Measurements from ENCODE around the gene CDKN2B-AS1.

Gene CDKN2B-AS1

DNA sequence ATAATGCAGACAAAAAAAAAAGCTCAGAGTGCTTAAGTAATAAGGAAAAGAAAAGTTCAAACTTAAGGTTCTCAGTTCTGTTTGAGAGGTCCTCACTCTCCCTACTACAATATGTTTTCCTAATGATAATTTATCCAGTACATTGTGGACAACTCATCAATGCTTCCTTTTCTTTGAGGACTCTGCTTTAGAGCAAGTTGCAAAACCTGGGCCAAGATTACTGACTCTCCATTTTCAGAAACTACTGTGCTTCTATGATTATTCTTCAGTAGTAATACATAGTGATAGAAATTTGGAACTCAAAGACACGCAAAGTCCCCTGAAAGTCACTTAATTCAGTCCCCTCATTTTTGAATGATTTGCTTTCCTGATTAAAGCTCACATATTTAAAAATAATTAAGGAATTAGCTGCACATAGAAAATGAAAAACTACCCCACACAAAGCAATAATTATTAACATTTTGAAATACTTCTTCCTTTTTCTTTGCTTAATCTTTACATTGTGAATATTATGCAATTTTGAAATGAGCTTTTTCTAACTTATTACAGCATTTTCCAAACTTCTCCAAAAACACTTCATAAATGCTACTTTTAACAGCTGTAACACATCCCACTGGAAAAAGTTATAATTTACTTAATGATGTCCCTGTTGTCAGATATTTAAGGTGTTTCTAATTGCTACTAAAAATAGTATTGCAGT, 11.6 kb upstream of the CDKN2B-AS1 start:
- no peak for DNase-seq

DNA sequence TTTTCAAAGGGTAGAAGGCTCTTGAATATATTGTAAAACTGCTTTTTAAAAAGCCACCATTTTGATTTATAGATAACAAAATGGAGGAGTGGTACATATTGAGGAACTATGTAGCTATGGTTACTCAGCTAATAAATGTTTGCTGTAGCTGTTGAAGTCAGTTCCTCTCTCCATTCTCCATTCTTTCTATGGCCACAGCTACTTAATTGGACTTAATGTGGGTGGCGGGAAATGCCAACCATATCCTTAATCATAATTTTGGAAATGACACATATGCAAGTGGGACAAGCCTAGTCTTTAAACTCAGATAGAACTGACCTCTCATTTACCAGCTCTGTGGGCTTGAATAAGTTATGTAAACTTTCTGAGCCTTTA, 11.0 kb upstream of the CDKN2B-AS1 start:
- DNase-seq: peak; percentile 48

DNA sequence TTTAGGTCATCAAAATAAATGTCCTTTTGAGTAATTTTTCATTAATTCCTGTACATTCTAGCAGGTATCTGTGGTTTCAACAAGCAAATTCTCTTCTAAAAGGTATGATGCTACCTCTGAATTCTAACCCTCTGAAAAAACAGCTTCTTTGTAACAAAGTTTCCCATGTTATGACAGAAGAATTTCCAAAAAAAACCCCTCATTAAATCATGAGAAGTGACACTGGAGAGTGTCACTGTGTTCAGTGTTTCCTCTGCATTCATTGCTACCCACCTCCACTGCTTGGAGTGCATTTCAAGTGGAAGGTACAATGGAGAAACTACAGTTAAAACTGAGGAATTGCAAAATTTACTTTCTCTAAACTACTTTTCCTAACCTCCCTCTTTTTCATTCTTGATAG, 10.5 kb upstream of the CDKN2B-AS1 start:
- no peak for DNase-seq

DNA sequence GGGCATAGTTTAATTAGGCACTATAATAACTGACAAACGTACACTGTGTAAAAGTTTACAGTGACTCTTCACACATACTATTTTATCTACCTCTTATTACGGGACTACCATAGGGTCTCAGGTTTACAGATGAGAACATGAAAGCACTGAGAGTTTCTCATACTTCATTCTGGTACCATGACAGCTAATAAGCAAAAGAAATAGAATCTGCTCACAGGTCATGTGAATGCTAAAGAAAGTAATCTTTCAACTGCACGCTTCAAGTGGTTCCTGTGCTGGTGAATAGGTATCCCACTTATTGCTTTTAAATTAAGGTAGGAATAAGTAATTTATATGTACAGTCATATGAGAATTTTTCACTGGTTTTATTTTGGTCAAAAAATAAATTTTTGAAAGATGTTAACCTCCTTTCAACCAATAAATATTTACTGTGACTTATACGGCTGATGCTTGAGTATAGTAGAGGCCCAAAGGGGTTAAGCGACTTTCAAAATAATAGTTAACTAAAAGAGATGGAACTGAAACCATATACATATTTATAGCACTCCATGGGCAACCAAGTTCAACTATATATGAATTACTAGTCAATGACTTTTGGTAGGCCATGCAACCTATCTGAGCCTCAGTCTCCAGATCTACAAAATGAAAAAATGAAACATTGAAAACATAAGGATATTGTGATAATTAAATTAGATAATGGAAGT, 8.5 kb upstream of the CDKN2B-AS1 start:
- DNase-seq: no peak

DNA sequence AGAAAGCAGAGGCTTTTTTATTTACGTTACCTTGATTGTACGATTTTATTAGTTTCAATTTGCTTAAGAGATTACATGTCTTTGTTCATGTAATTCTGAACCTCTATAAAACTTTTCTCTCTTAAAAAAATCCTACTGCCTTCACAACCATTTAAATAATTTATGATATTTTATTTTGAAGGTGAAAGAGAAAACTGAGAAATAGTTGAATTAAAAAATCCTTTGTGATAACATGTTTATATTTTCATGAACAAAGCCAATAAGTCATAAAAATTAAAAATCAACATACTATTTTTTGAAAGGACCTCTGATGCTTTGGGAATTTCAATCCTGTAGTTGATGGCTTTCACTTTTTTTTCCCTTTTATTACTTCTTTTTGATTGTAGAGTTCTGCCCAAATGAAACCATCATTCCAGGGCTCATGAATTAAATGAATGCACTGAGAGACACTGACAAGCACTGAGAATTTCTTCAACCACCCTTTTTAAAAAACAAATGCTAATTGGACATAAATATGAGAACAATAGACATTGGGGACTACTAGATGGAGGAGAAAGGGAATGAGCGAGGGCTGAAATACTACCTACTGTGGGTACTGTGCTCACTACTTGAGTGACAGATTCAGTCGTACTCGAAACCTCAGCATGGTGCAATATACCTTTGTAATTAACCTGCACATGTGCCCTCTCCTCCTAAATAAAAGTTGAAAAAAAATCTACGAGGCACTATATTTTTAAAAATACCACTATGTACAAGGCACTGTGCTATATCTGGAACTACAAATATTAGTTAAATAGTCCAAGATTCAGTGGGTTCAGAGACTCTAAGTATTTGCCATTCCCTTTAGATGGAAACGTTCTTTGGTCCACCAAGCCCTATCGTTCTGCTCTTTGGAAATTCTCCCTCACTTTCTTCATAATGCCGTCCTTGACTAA, 6.3 kb upstream of the CDKN2B-AS1 start:
- no peak for DNase-seq

DNA sequence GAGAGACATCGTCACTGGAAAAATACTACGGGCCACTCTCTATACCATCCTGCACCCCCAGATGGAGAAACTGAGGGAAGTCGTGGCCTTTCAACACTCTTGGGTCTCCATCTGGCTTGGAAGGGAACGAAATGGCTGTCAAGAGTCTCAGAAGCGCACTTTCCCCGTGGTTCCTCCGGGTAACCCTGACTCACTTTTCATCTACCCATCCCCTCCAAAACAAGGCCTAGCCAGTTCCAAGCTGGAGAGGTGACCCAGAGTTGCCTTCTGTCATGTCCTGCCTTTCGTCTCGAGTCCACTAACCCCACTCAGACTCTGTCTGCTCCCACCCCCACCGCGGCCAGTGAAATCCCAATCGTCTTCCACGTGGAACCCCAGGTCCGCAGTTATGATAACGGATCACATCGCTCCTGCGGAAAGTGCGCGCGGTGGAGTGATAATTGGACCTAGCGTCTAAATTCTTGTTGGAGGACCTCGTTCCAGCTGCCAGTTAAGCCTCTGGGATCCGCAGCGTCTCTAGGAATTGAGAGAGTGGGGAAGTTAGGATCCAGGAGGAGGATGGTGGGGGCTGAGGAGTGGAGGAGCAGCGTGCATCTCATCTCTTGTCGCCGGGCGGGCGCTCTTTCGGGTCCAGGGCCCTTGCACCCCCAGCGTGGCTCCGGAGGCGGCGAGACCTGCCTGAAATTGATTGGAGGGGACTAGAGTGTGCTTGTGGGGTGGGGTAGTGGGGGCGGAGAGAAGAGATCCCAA, 5.0 kb upstream of the CDKN2B-AS1 start:
- DNase-seq: no peak

DNA sequence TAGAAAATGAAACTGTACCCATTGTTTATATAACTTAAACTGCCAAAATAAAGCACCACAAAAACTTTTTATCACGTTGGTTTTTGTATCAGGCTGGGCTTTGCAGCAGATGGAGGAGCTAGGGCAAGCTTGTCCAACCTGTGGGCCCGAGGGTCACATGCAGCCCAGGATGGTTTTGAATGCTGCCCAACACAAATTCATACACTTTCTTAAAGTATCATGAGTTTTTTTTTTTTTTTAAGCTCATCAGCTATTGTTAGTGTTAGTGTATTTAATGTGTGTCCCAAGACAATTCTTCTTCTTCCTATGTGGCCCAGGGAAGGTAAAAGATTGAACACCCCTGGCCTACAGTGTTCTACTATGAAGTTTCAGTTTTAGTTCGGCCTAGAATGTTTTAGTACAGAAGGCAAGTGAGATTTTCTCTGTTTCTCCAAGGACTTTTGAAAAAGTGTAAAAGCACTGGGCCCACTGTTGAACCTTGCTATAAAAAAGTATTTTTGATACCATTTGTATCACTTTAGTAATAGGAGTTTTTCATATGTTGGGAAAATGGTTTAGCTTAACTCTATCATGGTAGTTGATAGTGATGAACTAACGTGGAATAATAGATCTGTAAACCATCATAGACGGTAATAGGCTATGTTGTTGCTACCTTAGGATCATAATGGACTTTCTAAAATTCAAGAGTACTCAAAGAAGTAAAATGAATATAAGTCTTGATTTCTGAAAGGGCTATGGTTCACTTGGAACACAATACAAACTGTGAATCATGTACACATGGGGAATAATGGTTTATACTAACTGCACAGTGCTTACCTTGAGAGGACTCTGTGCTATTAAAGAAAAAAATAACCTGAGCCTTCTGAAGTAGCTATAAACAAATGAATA, 3.3 kb upstream of the CDKN2B-AS1 start:
- DNase-seq: no peak

DNA sequence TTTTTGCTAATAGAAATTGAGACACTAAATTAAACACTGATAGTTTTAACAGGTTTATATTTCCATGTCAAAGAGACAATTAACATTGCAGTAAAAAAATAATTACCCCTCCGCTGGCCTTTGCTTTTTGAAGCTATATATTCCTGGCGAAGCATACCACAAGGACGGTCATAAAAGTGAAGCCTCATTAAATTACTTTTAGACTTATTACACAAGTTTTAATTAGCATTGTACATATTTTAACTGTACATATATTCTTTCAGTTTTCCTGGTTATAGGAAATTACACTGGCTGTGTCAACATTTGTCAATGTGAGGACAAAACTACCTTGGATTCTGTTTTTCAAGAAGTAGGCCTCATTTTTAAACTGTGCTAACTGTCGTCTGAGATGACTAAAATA, 1.6 kb upstream of the CDKN2B-AS1 start:
- no peak for DNase-seq

DNA sequence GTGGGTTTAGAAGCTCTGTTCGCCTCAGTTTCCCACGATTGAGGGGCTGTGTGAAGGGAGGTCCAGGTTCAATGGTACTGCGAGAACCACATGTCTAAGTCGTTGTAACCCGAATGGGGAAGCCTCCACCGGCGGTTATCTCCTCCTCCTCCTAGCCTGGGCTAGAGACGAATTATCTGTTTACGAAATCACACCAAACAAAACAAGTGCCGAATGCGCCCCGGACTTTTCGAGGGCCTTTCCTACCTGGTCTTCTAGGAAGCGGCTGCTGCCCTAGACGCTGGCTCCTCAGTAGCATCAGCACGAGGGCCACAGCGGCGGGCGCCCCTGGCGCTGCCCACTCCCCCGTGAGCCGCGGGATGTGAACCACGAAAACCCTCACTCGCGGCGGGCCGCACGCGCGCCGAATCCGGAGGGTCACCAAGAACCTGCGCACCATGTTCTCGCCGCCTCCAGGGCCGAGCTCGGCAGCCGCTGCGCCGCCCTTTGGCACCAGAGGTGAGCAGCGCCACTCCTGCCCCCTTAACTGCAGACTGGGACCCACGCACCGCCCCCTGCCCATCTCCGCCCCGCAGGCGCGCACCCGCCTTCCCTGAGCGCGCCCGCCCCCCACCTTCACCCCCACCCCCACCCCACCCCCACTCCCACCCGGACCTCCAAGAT, 567 bp upstream of the CDKN2B-AS1 start, which contains the start of gene CDKN2A:
CDKN2A (minus strand) TSS at position 500 of the 663 bp plus-strand sequence.
- DNase-seq: peak; percentile 99

DNA sequence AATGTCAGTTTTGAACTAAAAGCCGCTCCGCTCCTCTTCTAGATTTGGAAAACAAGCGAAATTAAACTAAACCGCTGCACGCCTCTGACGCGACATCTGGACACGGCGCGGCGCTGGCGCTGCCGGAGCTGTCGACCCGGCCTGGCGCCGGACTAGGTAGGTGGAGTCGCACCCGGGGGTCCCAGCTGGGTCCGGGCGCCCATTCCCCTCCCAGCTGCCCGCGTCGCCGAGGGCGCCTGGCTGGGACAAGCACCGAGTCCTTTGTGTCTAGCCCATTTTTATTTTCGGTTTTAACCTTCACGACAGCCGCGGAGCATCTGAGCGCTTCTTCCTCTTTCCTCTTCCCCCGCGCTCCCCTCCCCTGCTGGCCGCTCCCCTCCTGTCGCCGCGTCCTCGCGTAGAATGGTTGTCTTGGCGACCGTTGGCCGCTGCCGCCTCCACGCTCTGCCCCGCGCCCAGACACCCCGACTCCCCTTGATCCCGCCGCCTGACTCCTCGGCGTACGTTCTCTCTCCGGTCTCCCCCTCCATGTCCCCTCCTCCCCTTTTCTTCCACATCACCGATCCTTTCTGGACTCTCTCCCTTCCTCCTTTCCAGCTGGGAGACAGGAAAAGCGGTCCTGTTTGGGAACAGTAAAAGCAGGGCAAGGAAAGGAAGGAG, 545 bp downstream of the CDKN2B-AS1 start:
- DNase-seq: peak; percentile 90

DNA sequence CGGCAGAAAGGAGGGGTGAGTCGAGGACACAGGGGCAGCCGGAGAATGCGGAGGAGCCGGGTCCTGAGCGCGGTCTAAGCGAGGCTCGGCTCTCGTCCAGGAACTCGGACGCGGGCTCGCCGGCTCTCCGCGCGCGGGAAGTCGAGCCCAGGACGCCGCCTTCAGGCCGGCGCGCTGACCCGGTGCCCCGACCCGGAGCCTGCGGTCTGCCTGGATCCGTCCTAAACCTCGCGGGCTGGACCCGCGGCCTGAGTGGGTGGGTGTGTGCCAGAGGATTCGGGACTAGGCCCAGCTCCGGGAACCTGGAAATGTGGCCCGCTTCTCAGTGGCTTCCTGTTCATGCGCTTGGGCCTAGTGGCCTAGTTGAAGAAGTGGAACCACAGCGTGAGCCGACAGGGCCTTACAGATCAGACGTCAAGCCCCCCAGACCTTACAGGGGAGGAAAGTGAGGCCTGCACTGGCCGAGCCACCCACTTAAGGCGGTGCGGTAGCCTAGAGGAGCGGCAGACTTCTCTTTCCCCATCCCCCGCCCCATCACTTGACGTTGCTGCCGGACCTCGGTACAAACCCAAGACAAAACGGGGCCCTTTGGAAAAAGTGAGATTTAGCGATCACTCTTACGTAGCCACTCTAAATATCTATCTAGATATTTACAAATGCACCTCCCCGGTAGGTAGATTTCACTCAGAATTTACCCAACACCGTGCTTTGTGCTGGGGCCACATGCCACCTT, 1.2 kb downstream of the CDKN2B-AS1 start:
- DNase-seq: peak; percentile 75

DNA sequence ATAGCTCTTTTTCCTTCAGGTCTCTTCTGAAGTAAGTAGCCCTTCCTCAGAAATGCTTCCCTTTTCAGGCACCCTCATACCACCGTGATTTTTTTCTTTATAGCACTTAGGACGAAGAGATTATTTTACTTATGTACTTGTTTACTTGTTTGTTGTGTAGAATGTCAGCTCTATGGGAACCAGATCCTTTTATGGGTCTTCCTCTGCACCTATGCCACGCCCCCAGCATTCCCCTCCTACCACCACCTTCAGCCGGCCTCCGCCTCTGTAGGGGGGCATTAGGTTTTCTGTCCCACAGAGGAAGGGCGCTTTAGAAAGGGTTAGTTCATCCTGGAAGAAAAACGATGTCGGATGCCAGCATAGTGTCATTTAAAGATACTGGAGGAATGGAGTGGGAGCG, 1.8 kb downstream of the CDKN2B-AS1 start:
- DNase-seq: peak; percentile 60

DNA sequence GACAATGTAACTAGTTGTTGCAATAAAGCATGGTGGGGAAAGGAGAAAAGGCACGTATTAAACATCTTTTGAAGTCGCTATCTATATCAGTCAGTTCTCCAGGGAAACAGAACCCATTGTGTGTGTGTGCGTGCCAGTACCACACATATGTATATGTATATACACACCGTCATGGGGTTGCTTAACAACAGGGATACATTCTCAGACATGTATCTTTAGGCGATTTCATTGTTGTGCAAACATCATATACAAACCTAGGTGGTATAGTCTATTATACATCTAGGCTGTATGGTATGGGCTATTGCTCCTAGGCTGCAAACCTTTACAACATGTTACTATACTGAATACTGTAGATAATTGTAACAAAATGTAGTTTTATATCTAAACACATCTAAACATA, 2.3 kb downstream of the CDKN2B-AS1 start:
- DNase-seq: no peak

DNA sequence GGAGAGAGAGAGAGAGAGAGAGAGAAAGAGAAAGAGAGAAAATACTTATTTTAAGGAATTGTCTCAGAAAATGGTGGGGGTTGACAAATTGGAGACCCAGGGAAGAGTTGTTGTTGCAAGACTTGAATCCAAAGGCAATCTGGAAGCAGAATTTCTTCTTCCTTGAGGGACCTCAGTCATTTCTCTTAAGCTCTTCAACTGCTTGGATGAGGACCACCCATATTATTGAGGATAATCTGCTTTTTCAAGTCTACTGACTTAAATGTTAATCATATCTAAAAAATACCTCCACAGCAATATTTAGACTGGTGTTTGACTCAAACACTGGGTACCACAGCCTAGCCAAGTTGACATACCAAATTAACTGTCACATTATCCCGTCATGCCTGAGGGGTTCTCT, 2.9 kb downstream of the CDKN2B-AS1 start:
- DNase-seq: no peak

DNA sequence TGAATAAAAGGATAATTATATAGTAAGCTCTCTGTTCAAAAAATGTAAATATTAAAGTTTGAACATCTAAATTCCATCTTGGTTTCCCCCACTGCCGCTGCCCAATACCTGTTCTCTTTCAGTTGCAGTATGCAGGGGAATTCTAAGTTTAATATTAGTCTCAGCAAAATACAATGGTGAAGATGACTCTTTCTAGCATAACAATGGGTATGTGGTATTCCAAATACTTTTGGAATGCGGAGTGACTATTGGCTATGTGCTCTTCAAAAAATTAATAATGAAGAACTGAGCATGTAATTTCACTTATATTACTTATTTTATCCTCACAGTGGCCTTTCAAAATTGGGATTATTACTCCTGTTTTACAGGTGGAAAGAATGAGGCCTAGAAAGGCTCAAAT, 3.4 kb downstream of the CDKN2B-AS1 start:
- DNase-seq: no peak

DNA sequence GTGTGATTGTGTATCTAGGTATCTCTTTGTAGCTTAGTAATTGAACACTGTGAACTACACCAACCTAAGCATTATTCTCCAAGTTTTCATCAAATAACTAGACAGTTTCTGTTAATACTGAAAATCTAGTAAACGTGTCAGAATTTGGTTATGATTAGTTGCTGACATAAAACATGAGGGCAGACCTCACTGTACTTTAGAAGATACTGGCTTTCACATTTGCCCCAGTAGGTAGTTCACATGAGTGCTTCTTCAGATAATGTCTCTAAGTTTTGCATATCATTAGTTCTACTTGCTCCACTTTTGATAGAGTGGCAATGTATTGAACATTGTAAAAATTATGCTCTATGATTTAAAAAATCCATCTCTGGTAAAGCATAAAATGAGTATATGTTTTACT, 7.4 kb downstream of the CDKN2B-AS1 start:
- DNase-seq: no peak

DNA sequence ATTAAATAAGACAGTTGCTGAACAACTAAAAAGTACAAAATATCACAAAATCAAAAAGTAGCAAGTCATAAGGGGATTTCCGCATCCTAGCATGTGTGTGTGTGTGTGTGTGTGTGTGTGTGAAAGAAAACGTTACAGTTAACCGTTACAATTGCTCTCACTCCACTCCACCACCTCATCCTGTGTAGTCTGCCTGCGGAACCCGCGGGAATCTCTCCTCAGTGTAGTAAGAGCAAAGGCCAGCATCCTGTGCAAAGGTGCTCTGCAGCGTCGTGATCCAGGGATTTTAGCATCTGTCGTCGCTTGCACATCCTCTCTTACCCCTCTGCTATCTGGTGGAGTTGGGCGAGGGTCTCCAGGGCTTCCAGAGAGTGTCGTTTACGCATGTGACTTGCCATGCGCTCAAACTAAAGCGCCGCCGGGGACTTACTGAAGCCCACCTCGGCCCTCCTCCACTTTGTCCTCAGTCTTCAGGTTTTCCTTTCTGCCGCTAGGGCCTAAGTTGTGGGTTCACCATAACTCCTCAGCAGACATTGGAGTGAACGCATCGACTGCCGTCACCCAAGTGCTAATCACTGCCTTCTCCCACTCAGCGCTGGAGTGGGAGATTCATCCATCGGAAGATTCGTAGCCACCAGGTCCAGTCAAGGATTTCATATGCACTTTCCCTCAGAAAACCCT, 10.6 kb downstream of the CDKN2B-AS1 start:
- no peak for DNase-seq

DNA sequence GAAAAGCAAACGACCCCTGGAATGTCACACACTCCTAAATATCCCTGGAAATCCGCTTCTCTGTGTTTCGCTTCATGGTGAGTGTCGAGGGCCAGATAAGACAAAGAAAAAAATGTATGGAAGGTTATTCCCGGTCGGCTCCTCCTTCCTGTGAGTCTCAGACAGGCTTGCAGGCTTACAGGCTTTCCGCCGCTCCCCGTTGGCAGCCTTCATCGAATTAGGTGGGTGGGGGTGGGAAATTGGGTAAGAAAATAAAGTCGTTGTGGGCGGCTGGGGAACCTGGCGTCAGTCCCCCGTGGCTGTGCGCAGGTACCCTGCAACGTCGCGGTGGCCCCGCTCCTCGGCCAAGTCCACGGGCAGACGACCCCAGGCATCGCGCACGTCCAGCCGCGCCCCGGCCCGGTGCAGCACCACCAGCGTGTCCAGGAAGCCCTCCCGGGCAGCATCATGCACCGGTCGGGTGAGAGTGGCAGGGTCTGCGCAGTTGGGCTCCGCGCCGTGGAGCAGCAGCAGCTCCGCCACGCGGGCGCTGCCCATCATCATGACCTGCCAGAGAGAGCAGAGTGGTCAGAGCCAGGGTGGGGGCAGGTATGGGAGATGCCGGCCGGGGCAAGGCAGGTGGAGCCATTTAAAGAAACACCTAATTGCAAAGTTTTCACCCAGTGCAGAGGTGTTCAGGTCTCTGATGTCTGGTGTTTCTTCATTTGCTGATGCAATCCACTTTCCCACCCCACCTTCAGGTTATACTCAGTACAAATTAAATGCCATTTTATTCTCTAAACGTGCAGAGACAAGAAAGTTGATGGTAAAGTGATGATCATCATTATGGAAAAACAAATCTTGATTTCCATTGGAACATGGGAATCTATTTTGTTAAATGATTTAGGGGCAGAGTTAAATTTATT, 11.4 kb downstream of the CDKN2B-AS1 start:
- no peak for DNase-seq

Data from NCI-H146 (cell line).